GM19324 (cell line): ENCODE data around the gene GATA1.
"Not testable (repeated sequence)": the region's sequence is repeated elsewhere in the genome, so short reads cannot be mapped to it uniquely, and the experiment has no call there.

Experiments
- ATAC-seq: cut with Tn5 transposase; IDR thresholded peaks from one replicate; pipeline ENCODE4 v1.9.1; 2021; ENCODE audit warnings: mild to moderate bottlenecking, moderate library complexity; ENCODE audit not compliant: unreplicated experiment, low FRiP score

GATA1 gene

GRCh38 chrX:48806081-48806480, 19.7 kb downstream of the GATA1 start:
- no peak for ATAC-seq

DNA sequence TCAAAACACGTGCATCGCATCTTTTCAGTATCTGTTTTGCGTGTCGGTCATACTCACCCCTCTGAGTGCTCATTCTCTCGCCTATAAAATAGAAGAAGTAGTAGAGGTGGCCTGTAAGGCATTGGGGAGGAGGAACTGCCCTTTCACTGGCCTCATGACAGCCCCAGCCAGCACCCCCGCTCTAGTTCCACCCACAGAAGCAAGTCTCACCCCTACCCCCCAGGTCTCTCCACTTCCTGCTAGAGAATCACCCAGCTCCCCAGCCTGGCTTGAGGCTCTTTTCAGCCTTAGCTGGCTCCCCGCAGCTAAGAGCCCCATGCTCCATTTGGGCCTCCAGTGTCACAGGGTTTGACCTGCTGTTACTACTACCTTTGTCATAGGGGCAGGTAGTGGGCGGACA, 27.3 kb downstream of the GATA1 start:
- ATAC-seq: no peak

DNA sequence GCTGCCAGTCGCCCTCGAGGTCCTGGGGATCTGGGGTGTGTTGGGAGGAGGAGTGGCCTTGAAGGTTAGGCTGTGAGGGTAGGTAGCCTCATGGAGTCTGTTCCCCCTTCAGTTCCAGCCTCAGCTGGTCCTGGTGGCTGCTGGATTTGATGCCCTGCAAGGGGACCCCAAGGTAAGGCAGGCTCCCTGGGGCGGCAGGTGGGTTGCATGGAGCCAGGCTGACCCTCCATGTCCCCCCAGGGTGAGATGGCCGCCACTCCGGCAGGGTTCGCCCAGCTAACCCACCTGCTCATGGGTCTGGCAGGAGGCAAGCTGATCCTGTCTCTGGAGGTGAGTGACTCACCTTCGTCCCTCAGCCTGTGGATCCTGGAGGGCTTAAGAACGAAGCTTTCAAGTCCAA, 28.3 kb downstream of the GATA1 start:
- no peak for ATAC-seq

- ATAC-seq: no peak
Measured at GRCh38 chrX:48815266-48815665, 28.9 kb downstream of the GATA1 start.

DNA sequence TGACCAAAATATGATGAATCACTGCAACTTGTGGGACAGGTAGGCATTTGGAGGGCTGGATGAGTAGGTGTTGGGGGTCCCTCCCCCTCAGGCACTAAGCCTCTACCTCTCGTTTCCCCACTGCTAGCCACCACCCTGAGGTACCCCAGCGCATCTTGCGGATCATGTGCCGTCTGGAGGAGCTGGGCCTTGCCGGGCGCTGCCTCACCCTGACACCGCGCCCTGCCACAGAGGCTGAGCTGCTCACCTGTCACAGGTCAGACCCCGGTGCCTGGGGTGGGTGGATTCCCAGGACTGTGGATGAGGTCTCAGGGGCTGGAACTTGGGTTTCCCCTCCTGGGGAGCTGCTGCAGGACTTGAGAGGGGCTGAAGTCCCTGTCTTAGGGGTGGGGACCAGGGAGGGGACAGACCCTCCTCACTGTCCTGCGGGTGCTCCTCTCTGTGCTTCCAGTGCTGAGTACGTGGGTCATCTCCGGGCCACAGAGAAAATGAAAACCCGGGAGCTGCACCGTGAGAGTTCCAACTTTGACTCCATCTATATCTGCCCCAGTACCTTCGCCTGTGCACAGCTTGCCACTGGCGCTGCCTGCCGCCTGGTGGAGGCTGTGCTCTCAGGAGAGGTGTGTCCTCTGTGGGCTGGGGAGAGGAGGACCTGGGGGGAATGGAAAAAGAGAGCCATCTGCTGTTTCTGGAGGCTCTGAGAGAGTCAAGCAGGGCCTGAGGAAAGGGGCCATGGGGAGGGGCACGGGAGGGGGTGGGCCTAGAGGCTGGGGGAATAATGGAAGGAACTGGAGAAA, 29.8 kb downstream of the GATA1 start:
- no peak for ATAC-seq

DNA sequence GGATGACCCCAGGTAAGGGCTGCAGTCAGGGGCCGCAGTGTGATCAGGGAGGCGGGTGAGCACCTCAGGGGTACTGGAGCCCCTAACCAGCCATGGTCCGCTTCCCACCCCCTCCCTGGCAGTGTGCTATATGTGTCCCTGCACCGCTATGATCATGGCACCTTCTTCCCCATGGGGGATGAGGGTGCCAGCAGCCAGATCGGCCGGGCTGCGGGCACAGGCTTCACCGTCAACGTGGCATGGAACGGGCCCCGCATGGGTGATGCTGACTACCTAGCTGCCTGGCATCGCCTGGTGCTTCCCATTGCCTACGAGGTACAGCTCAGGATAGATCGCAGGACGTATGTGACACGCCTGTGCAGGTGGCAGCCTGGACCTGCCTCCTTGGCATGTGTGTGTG, 31.7 kb downstream of the GATA1 start:
- no peak for ATAC-seq

GRCh38 chrX:48818866-48819265, 32.5 kb downstream of the GATA1 start:
- no peak for ATAC-seq

DNA sequence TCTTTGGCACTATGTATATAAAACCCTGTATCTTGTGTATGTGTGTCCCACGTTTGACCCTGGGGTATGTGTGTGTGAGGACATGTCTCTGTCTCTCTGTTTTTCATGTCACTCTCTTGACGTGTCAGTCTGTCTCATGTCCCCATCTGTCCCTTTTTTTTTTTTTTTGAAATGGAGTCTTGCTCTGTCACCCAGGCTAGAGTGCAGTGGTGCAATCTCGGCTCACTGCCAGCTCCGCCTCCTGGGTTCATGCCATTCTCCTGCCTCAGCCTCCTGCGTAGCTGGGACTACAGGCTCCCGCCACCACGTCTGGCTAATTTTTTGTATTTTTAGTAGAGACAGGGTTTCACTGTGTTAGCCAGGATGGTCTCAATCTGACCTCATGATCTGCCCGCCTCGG, 33.0 kb downstream of the GATA1 start:
- not testable (repeated sequence) for ATAC-seq

GRCh38 chrX:48823053-48823452, 36.7 kb downstream of the GATA1 start:
- no peak for ATAC-seq

GRCh38 chrX:48824066-48824465, 37.7 kb downstream of the GATA1 start:
- ATAC-seq: no peak

DNA sequence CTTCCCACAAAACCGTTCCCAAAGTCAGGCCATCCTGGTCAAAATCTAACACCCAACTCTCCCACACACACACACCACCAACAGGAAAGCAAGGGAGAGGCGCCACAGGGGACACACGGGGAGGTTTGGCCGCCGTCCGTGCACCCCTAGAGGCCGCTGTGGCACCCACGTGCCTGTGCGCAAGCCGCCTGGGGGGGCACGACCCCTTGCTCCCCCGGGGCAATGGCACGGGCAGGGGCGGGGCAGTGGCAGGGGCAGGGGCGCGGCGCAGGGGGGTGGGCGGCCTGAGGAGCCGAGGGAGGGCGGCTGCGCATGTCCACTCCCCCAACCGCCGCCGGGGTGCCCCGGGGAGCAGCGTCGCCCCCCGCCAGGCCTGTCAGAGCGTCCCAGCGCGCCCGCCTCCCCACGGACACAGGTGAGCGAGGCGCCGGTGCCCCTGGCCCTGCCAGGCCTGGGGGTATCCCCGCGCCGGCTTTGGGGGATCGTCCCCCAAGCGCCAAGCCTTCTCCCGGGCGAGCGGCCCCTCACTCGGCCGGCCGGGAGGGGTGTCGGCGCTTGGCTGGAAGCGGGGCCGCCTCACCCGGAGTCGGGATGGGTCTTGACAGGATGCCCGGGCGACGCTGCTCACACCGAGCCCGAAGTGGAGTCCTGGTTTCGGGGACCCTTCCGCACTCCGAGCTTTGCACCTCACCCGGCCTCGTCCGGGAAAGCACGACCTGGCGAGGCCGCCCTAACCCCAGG, 39.9 kb downstream of the GATA1 start, which contains the start of gene ERAS:
ERAS (plus strand) TSS at position 379 of the 741 bp plus-strand sequence. CDS start 2,611 bp downstream, outside the sequence.
- ATAC-seq: no peak

DNA sequence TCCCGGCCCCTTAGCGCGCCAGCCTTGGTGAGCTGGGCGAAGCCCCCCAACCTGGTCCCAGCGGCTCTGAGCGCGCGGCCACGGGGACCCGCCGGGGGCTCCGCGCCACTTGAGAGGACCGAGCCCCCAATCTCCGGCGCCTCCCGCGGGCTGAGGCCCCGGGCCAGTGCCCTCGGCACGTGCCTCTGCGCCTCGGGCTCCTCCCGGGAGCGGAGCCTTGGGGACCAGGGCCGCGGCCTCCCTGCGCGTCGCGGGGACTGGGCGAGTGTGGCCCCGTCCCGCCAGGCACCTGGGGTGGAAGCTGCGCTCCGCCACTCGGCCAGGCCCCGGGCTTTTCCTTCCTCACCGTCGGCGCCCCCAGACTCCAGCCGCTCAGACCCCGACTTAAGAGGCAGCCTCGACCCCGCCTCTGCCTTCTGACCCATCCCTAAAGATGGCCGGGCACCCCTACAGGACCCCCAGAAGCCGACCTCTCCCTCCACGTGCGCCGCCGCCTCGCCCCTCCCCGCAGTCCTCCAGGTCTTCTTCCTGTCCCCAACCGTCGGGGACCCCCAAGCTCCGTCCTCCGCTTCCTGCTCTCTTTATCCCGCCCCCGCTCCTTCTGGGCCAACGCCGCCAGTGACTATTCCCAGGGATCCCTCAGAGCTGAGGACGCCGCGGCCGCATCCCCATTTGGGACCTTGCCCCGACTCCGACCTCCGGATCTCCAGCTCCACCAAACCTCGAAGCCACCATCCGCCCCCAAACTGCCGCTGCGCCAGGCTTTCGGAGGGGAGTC, 40.7 kb downstream of the GATA1 start:
- ATAC-seq: no peak

GRCh38 chrX:48827654-48827968, 41.2 kb downstream of the GATA1 start:
- no peak for ATAC-seq

- no peak for ATAC-seq
Measured at GRCh38 chrX:48829016-48829735, 42.8 kb downstream of the GATA1 start.

DNA sequence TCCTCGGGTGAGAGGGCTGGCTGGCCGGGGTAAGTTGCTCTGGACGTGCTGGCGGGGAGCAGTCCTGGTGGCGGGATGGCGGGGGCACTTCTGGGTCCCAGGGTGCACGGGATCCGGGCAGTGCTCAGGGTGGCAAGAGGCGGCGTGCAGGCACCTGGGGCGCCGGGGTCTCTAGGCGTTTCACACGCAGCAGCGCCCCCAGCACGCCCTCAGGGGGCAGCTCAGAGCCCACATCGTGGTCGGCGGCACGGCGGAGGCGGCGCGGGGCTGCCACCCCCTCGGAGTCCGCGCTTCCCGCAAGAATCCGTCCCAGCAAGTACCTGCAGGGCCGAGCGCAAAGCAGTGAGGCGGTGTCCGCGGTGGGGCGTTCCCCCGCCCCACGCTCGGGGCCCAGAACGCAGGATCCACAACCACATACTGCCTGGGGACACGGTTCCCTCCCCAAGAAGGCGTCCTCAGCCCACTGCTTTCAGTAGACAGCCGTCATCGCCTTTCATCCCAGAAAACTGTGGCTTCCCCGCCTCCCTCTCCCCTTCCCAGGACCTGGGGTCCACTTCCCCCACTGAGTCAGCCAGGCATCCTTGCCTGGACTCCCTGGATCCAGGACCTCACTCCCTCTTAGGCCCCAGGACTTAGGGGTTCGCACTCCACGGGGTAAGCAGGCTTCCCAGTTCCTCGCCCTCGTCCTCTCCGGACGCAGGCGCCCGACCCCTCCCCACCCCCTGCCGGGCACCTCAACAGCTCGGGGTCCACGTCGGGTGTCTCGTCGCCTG, 44.9 kb downstream of the GATA1 start:
- ATAC-seq: no peak

DNA sequence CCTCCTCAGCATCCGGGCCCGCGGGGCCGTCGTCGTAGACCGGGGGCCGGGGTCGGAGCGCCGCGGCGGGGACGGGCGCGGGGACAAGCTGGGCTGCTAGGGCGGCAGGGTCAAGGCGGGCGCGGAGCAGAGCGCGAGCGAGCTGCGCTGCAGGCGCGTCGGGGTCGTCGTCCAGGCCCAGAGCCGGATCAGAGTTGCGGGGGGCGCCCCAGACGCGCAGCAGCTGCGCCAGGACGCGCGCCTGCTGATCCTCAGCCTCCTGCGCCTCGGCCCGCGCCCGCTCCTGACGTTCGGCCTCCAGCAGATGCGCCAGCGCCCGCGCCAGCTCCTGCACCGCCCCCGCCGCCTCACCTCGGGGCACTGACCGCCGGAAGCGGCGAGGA, 45.5 kb downstream of the GATA1 start:
- ATAC-seq: no peak

- no peak for ATAC-seq
Measured at GRCh38 chrX:48833542-48834138, 47.2 kb downstream of the GATA1 start.

- ATAC-seq: no peak
Measured at GRCh38 chrX:48834383-48834709, 48.0 kb downstream of the GATA1 start.

- no peak for ATAC-seq
Measured at GRCh38 chrX:48835524-48836329, 49.3 kb downstream of the GATA1 start, which contains the start of gene PCSK1N. TSS of gene PCSK1N (minus strand) at chrX:48835610. CDS start at chrX:48835532, 78 bp downstream.
